ENCODE measurements around the gene WNT7B.

Gene WNT7B

GRCh38 chr22:45906946-45907345 lies 70.0 kb downstream of the WNT7B start:
- DNase-seq (ENCODE audit: low spot score) = no peak

DNA sequence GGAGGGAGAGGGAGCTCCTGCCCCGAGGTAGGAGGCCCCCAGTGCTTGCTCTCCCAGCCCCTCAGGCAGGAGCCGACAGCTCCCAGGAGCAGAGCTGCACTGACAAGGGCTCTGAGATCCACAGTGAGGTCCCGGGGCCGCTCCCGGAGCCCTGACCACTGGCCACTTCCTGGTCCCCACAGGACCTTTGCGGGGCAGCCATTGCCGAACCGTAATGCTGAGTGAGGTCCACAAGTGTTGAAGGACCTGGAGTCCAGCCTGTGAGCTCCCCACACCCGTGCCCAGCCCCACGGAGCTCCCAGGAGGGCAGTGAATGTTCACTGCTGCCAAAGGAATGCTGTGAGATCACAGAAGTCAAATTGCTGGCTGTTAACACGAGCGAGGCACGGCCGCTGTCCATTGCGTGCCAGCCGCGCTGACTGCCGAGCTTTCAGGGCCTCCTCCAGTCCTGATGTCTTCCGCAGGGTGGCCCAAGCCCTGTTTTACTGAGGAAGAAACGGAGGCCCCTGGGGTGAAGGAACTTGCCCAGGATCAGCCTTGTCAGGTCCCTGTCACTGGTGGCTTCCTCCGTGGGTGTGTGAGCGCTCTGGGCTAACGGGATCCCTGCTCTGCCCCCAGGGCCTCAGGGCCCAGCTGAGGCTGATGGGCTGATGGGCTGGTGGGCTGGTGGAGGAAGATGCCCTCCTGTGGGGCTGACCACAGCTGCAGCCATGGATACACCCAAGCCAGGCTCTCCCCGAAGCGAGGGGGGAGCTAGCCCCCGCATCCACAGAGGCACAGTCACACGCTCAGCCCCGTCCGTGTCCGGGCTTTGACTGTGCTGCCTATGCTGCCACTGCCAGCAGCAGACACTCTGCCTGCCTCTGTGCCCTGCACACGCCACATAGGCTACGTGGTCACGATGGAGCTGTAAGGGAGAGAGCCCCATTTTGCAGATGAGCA lies 70.8 kb downstream of the WNT7B start:
- DNase-seq (ENCODE audit: low spot score) = no peak

DNA sequence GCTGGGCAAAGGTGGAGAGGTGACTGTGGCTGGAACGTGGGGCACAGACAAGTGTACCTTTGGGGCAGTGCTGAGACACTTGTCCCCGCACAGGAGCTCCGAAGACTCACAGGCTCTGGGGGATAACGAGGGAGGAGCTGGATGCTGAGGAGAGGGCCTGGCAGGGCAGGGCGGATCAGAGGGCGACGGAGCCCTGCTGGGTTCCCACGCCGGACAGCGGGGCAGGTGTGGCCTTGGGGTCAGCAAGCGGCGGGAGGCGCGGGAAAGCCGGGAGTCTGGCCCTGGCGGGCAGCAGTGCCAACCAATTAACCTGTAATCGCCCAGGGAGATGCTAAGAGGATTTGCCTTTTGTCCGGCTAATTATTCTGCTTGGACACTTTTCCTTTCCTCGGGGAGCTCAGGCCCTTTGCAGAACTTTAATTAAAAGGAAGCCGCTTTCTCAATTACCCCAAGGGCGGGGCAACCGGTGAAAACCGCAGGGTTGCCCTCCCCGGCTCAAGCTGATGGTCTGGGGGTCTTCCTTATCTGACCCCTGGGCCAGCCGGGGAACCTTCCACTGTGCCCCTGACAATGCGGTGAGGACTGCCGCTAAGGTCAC lies 71.5 kb downstream of the WNT7B start:
- DNase-seq (ENCODE audit: low spot score) = peak; percentile 92

DNA sequence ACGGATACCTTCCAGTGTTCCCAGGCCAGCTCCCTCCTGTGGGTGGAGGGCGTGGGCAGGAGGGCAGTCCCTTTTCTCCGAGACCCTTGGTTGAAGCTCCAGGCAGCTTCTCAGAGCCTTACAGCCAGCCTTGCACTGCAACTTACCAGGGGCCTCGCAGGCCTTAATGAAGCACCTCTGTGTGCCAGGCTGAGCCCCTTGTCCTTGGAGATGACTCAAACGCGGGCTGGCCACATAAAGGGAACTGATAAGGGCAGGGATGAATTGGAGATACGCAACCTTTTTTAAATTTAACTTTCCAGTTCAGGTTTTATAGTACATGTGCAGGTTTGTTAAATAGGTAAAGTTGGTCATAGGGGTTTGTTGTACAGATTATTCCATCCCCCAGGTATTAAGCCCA lies 72.7 kb downstream of the WNT7B start:
- no peak for DNase-seq (ENCODE audit: low spot score)

DNA sequence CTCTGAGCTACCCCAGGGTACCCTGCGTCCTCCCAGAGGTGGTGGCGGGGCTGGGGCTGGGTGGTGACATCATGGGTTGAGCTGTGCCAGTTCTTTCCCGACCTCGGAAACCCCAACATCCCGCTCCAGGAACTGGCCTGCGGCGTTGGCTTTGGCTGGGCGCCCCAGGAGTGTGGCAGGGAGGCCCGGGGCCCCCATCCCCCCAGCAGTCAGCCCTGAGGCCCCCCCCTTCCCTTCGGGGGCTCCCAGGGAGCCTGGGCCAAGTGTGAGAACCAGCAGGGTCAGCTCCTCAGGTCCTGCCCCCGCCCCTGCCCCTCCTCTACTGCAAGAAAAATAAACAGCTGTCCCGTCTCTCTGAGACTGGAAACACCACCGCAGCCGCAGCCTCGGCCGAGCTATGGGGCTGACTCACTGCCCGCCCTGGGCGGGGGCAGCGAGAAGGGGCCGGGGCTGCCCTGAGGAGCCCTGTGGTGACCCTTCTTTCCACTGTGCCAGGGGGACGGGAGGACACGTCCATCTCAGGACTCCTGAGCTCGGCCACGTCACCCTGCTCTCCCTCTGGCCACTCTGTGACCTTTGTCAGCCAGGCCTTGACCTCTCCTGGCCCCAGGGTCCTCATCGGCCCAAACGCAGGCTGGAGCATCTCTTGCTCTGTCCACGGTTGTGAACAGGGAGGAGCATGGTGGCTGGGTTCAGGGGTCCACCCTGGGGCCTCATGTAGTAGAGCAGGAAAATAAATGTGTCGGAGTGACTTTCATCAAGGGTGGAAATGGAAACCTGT lies 73.4 kb downstream of the WNT7B start:
- DNase-seq (ENCODE audit: low spot score) = no peak

DNA sequence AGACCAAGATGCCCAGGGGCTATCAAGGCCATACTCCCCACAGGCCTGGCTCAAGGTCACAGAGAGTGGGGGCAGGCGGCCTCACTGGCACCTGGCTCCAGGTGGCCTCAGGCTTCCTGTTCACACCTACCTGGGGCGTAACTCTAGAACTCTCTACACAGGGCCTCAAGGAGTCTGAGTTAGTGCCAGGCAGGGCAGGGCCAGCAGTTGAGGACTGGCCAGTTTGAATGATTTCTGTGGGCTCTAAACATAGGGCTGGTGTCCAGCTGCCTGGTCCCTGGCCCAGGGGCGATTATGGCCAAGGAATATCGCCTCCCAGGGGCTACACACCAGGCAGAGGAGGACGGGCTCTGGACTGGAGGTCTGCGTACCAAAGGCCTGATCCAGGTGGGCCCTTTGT lies 79.2 kb downstream of the WNT7B start:
- no peak for DNase-seq (ENCODE audit: low spot score)

DNA sequence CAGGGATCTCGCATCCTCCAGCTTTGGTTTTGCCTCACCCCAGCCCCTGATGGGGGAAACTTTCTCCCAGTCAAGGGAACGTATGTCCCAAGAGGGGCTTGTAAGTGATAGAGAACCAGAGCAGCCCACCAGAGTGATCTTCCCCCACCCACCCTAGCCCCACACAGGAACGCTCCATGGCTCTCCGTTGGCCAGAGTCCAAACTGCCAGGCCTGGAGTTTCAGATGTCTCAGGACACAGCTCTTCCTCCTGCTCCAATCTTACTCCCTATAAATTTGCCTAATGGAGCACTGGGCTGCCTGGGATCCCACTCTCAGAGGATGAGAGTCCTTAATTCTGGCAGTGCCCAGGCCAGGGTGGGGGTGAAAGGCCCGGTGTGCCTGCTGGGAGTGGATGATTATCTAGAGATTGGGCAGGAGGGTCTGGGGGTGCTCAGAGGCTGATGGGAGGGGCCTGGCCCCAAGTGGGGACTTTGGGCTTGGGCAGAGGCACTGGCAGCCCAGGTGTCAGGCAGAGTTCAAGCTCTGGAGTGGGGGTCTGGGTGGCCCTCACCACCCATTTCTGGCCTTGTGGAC lies 79.9 kb downstream of the WNT7B start:
- no peak for DNase-seq (ENCODE audit: low spot score)

DNA sequence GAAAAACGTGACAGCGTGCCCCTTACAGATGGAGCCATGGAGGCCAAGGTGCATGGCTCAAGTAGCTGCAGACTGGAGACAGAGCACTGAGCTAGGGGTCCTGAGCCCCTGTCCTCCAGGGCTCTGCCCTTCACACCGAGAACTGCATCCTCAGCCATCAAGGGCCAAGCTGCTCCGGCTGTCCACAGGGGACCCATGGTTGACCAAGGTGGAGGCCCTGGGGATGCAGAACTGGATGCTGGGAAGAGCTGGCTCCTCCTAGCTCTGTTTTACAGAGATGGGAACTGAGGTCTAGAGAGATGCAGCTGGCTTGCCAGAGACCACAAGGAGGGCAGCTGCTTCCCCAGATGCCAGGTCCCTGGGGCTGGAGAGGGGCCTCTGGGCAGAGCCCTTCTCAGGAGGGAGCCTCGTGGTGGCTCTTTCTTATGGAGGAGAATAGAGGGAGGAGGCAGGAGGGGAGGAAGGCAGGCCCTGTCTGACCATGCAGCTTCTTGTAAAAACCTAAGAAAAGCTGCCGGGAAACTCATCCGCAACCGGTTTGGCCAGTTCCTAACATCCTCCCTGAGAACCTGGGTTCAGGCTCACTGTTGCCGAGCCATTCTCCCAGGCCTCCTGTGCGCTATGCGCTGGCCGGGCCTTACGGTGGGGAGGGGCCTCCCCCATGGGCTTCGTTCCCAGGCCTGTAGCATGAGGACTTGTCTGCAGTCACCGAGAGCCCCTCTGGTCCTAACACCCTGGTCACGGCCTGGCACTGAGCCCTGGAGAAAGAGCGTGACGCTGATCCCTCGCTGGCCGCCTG lies 80.6 kb downstream of the WNT7B start:
- no peak for DNase-seq (ENCODE audit: low spot score)

GRCh38 chr22:45895436-45896152 lies 81.4 kb downstream of the WNT7B start:
- DNase-seq (ENCODE audit: low spot score) = no peak

DNA sequence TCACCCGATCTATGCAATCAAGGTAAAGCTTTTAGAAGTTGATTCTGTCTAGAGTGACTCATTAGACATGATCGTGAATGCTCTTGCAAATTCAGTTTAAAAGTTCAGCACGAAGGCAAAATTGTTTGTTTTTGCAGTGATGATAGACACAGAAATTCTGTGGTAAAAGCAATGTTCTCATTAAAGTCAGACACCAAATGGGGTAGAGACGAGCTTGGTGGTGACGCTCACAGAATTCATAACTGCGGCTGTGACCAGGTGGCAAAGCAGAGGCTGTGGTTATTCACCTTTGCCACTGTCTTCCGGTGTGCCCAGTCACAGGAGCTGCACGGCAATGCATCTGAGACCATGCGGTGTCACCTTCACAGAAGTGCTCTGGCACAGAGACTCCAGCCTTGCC lies 83.4 kb downstream of the WNT7B start:
- no peak for DNase-seq (ENCODE audit: low spot score)

- no peak for DNase-seq (ENCODE audit: low spot score)
Observed at GRCh38 chr22:45892681-45893461, 84.1 kb downstream of the WNT7B start.

GRCh38 chr22:45891996-45892621 lies 84.9 kb downstream of the WNT7B start:
- DNase-seq (ENCODE audit: low spot score) = no peak

- DNase-seq (ENCODE audit: low spot score) = no peak
Observed at GRCh38 chr22:45891471-45891995, 85.4 kb downstream of the WNT7B start.

- peak; percentile 46 for DNase-seq (ENCODE audit: low spot score)
Observed at GRCh38 chr22:45891021-45891421, 85.9 kb downstream of the WNT7B start.

DNA sequence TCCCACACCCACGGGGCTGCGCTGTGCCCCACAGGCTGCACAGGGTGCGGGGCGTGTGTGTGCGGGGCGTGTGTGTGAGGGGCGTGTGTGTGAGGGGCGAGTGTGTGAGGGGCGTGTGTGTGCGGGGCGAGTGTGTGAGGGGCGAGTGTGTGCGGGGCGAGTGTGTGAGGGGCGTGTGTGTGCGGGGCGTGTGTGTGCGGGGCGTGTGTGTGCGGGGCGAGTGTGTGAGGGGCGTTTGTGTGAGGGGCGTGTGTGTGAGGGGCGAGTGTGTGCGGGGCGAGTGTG lies 86.7 kb downstream of the WNT7B start:
- no peak for DNase-seq (ENCODE audit: low spot score)

DNA sequence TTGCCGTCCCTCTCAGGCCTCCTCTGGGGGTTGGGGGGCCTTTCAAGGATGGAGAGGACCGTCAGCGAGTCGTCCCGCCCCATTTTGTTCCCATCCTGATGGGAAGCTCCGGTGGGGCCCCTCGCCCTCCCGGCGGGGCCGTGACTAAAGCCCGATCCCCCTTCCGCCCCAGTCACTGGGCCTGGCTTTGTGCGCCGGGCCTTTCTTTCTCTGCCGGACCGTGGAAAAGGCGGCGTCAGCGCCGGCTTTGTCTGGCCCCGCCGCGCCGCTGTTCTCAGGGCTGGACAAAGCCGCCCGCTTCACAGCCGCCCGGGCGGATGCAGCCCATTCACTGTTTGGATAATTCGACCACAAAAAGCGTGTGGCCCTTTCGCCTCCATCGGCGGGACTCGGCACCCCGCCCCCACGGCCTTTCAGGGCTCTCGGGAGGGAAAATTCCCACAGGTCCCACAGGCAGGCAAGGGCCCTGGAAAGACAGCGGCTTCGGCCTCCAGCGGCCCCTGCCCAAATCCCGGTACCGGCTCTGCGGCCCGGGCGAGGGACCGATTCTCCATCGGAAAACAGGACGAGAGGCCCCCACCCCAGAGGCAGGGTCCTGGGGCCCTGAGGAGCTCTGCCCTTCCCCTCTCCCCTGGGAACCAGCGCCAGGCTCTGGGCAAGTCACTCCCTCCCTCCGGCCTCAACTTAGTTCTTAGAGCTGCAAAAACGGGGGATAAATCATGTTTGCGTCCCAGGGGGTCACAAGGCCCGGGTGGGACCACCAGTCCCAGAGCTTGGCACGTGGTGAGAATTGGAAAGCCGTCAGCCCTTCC lies 87.2 kb downstream of the WNT7B start:
- DNase-seq (ENCODE audit: low spot score) = peak; percentile 73

DNA sequence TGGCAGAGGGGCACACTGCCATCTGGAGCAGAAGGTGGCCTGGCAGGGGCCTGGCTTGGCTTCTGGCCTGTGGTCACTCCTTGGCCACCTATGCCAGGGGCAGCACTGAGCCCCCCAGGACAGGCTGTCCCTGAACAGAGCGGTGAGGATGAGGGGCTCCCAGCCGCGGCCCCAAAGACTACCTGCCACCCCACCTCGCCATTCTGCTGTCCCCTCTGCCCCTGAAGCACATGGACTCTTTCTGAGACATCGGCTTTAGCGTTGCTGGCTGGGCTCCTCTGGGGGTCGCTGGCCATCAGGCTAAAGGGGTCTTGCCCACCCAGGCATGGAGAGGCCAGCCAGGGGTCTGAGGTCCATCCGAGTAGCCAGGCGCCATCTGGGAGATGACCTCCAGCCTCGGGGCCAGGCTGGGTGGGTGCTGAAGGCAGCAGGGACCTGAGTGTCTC lies 87.8 kb downstream of the WNT7B start:
- peak; percentile 41 for DNase-seq (ENCODE audit: low spot score)

GRCh38 chr22:45888221-45889092 lies 88.5 kb downstream of the WNT7B start:
- no peak for DNase-seq (ENCODE audit: low spot score)

Measured in ecto neural progenitor cell (in vitro differentiated cells).